Fibroblast of lung (primary cell): ENCODE results near the gene PDK3. TPM values are rescaled to one million over a fixed set of nuclear protein-coding genes. Genes with fewer than 3 reads are reported as not detected.

Experiments
- DNase-seq, 2 donors: peaks; one replicate each; pipeline versions ENCODE4 v3.0.0 to v3.0.0-alpha.2; 2010; ENCODE audit warnings: low read depth in 2 of 2
- H2AFZ ChIP-seq: 2 replicates; pipeline ENCODE4 v1.5.1; 2012; ENCODE audit warnings: low read length, control low read depth, inconsistent platforms
- H3K27ac ChIP-seq: 2 replicates; pipeline ENCODE4 v1.5.1; 2011; ENCODE audit warnings: low read length, control low read depth; ENCODE audit not compliant: insufficient read depth
- H3K27me3 ChIP-seq: 2 replicates; pipeline ENCODE4 v1.5.1; 2011; ENCODE audit warnings: mild to moderate bottlenecking, low read length; ENCODE audit not compliant: control insufficient read depth, insufficient read depth
- H3K36me3 ChIP-seq: 2 replicates; pipeline ENCODE4 v1.5.1; 2011; ENCODE audit warnings: low read length; ENCODE audit not compliant: control insufficient read depth, insufficient read depth
- H3K4me1 ChIP-seq: 2 replicates; pipeline ENCODE4 v1.5.1; 2011; ENCODE audit warnings: low read length; ENCODE audit not compliant: control insufficient read depth, insufficient read depth; ENCODE audit errors: extremely low read depth
- H3K4me2 ChIP-seq: 2 replicates; pipeline ENCODE4 v1.5.1; 2011; ENCODE audit warnings: low read length, control low read depth; ENCODE audit not compliant: insufficient read depth; ENCODE audit errors: extremely low read depth
- H3K4me3 ChIP-seq, 4 experiments: fragments of 200-600 bp in 1 of 4; sonication (generic) in 1 of 4; replicated peaks in 1 of 4; 2 replicates each; pipeline ENCODE4 v1.5.1; 2011 to 2016; ENCODE audit warnings: low read length in 4 of 4, low read depth in 3 of 4, mild to moderate bottlenecking in 3 of 4, control low read depth in 2 of 4, inconsistent platforms in 1 of 4, mixed read lengths in 1 of 4; ENCODE audit not compliant: insufficient read depth in 1 of 4; ENCODE audit errors: control extremely low read depth in 1 of 4
- H3K79me2 ChIP-seq: 2 replicates; pipeline ENCODE4 v1.5.1; 2012; ENCODE audit warnings: mild to moderate bottlenecking, low read length, inconsistent platforms; ENCODE audit not compliant: control insufficient read depth, insufficient read depth
- H3K9ac ChIP-seq: 2 replicates; pipeline ENCODE4 v1.5.1; 2011; ENCODE audit warnings: mild to moderate bottlenecking, low read length, control low read depth; ENCODE audit not compliant: insufficient read depth
- H3K9me3 ChIP-seq: 2 replicates; pipeline ENCODE4 v1.5.1; 2012; ENCODE audit warnings: low read depth, low read length; ENCODE audit not compliant: control insufficient read depth, insufficient read depth
- H4K20me1 ChIP-seq: 2 replicates; pipeline ENCODE4 v1.5.1; 2011; ENCODE audit warnings: low read length; ENCODE audit not compliant: control insufficient read depth, insufficient read depth; ENCODE audit errors: extremely low read depth
- CTCF ChIP-seq, 2 donors: IDR thresholded peaks in 1 of 2; conservative IDR thresholded peaks in 1 of 2; 1 replicate in 1 of 2; 2 replicates in 1 of 2; pipeline ENCODE4 v1.5.1; 2011 to 2012; ENCODE audit warnings: low read length in 2 of 2, control low read depth in 1 of 2, inconsistent platforms in 1 of 2, low read depth in 1 of 2, mild to moderate bottlenecking in 1 of 2
- EZH2 ChIP-seq: IDR thresholded peaks from 2 replicates; pipeline ENCODE4 v1.5.1; 2012; ENCODE audit warnings: low read length, control low read depth, mild to moderate bottlenecking; ENCODE audit errors: missing control alignments
- polyA plus RNA-seq, 2 donors: library from polyadenylated mRNA; depleted of rRNA in 1 of 2; stranded (reverse) in 1 of 2; unstranded in 1 of 2; fragments of >200 nt; gene quantifications; 2 replicates each; pipeline ENCODE4 v1.2.1, GENCODE V29; 2011 to 2012; ENCODE audit warnings: missing spikeins in 1 of 2
- total RNA-seq: library from RNA; depleted of rRNA; stranded (reverse); fragments of >200 nt; gene quantifications from 2 replicates; pipeline ENCODE4 v1.2.1, GENCODE V29; 2014

Gene PDK3
- total and polyA plus RNA-seq, 2 donors (not counting 1 experiment from before 2014, with no cell fraction given): 2.8 to 4.2 TPM

- Histone ChIP-seq H3K9ac (no peak overlapping the region), H3K9me3 (no peaks in the 10 kb centered on the region)
- no peak for DNase-seq
Observed at GRCh38 chrX:24536551-24536950, 71.5 kb downstream of the PDK3 start.

GRCh38 chrX:24542756-24543155 lies 77.7 kb downstream of the PDK3 start:
- H3K36me3 ChIP-seq: no peaks in the 10 kb centered on the region
- no peaks in the 10 kb centered on the region for H3K27me3 ChIP-seq
- H2AFZ ChIP-seq: no peak overlapping the region
- no peak overlapping the region for H3K4me3 ChIP-seq
- no peak for DNase-seq
- no peak overlapping the region for H3K4me2 ChIP-seq
- H3K9ac ChIP-seq: no peak overlapping the region
- no peaks in the 10 kb centered on the region for H3K79me2 ChIP-seq
- H3K9me3 ChIP-seq: no peaks in the 10 kb centered on the region
- TF ChIP-seq CTCF (conservative IDR thresholded peaks at IDR 0.05 in 1 of 2, IDR thresholded peaks at IDR 0.05 in 1 of 2; ENCODE audit: low read depth in 1 of 2, low read length in 2 of 2) (no peak), EZH2 (no peak)
- no peaks in the 10 kb centered on the region for H3K4me1 ChIP-seq
- H3K27ac ChIP-seq: no peak overlapping the region
- no peaks in the 10 kb centered on the region for H4K20me1 ChIP-seq

More at GRCh38 chrX:24536551-24536950, 71.5 kb downstream of the PDK3 start:
- Histone ChIP-seq H3K4me2 (no peak overlapping the region), H3K4me1 (no peaks in the 10 kb centered on the region), H3K27me3 (no peaks in the 10 kb centered on the region), H2AFZ (no peak overlapping the region), H3K36me3 (no peaks in the 10 kb centered on the region), H4K20me1 (no peaks in the 10 kb centered on the region), H3K27ac (no peak overlapping the region), H3K79me2 (no peaks in the 10 kb centered on the region), H3K4me3 (no peak overlapping the region)
- TF ChIP-seq EZH2 (no peak), CTCF (conservative IDR thresholded peaks at IDR 0.05 in 1 of 2, IDR thresholded peaks at IDR 0.05 in 1 of 2; ENCODE audit: low read depth in 1 of 2, low read length in 2 of 2) (no peak)

- H3K27ac ChIP-seq: no peak overlapping the region
- TF ChIP-seq CTCF (conservative IDR thresholded peaks at IDR 0.05 in 1 of 2, IDR thresholded peaks at IDR 0.05 in 1 of 2; ENCODE audit: low read depth in 1 of 2, low read length in 2 of 2) (no peak), EZH2 (no peak)
- no peaks in the 10 kb centered on the region for H3K4me1 ChIP-seq
- no peaks in the 10 kb centered on the region for H4K20me1 ChIP-seq
- H3K9ac ChIP-seq: no peak overlapping the region
- H3K4me2 ChIP-seq: no peak overlapping the region
- no peaks in the 10 kb centered on the region for H3K27me3 ChIP-seq
- no peak for DNase-seq
- H2AFZ ChIP-seq: no peak overlapping the region
- H3K4me3 ChIP-seq: no peak overlapping the region
- no peaks in the 10 kb centered on the region for H3K79me2 ChIP-seq
- H3K9me3 ChIP-seq: no peaks in the 10 kb centered on the region
- H3K36me3 ChIP-seq: no peaks in the 10 kb centered on the region
Observed at GRCh38 chrX:24547961-24548360, 82.9 kb downstream of the PDK3 start.
